Liver (tissue), 9 donors: ENCODE measurements around the gene RTL10. TPM values are rescaled to one million over a fixed set of nuclear protein-coding genes. Genes with fewer than 3 reads are reported as not detected.

Experiments used
- DNase-seq: peaks from one replicate; pipeline ENCODE4 v3.0.0-alpha.2; 2017; ENCODE audit warnings: low spot score
- H3K27ac ChIP-seq, 2 donors: one replicate each; pipeline ENCODE4 v1.7.0; 2013; ENCODE audit warnings: inconsistent platforms in 2 of 2, low read length in 2 of 2, control low read depth in 1 of 2, low read depth in 1 of 2, mild to moderate bottlenecking in 1 of 2
- H3K27me3 ChIP-seq, 4 donors: one replicate each; pipeline versions ENCODE4 v1.6.1 to v1.7.0; 2013; ENCODE audit warnings: low read length in 3 of 4, inconsistent platforms in 1 of 4, mild to moderate bottlenecking in 1 of 4, moderate library complexity in 1 of 4; ENCODE audit not compliant: control insufficient read depth in 4 of 4, insufficient read depth in 4 of 4
- H3K36me3 ChIP-seq, 4 donors: one replicate each; pipeline versions ENCODE4 v1.6.1 to v1.7.0; 2013; ENCODE audit warnings: low read length in 3 of 4, mild to moderate bottlenecking in 3 of 4, low read depth in 1 of 4, moderate library complexity in 1 of 4; ENCODE audit not compliant: control insufficient read depth in 4 of 4, insufficient read depth in 3 of 4
- H3K4me1 ChIP-seq, 4 donors: one replicate each; pipeline versions ENCODE4 v1.6.1 to v1.7.0; 2013; ENCODE audit warnings: low read length in 3 of 4, mild to moderate bottlenecking in 3 of 4, moderate library complexity in 1 of 4; ENCODE audit not compliant: control insufficient read depth in 4 of 4, insufficient read depth in 4 of 4
- H3K4me3 ChIP-seq, 3 donors: one replicate each; pipeline versions ENCODE4 v1.6.1 to v1.7.0; 2013; ENCODE audit warnings: low read length in 3 of 3, control low read depth in 1 of 3, low read depth in 1 of 3, mild to moderate bottlenecking in 1 of 3
- H3K9ac ChIP-seq, 2 donors: one replicate each; pipeline ENCODE4 v1.7.0; 2013; ENCODE audit warnings: low read length in 2 of 2, mild to moderate bottlenecking in 2 of 2, moderate library complexity in 2 of 2, control low read depth in 1 of 2, low read depth in 1 of 2
- H3K9me3 ChIP-seq, 4 donors: one replicate each; pipeline versions ENCODE4 v1.6.1 to v1.7.0; 2013; ENCODE audit warnings: low read length in 3 of 4; ENCODE audit not compliant: control insufficient read depth in 4 of 4
- EGR1 ChIP-seq, 2 donors: IDR thresholded peaks; 2 replicates each; pipeline ENCODE4 v1.6.1; 2016 to 2018; ENCODE audit warnings: antibody characterized with exemption in 2 of 2, low read depth in 2 of 2
- FOXA1 ChIP-seq: IDR thresholded peaks from 2 replicates; pipeline ENCODE4 v1.6.1; 2016; ENCODE audit warnings: antibody characterized with exemption
- FOXA2 ChIP-seq: IDR thresholded peaks from 2 replicates; pipeline ENCODE4 v1.6.1; 2016; ENCODE audit warnings: antibody characterized with exemption
- GABPA ChIP-seq, 2 donors: IDR thresholded peaks in 1 of 2; conservative IDR thresholded peaks in 1 of 2; 2 replicates each; pipeline ENCODE4 v1.6.1; 2016; ENCODE audit warnings: antibody characterized with exemption in 2 of 2, mild to moderate bottlenecking in 1 of 2, moderate library complexity in 1 of 2
- HNF4A ChIP-seq, 2 donors: conservative IDR thresholded peaks; 2 replicates each; pipeline ENCODE4 v1.6.1; 2016; ENCODE audit warnings: antibody characterized with exemption in 2 of 2, mild to moderate bottlenecking in 2 of 2
- HNF4G ChIP-seq: IDR thresholded peaks from 2 replicates; pipeline ENCODE4 v1.6.1; 2016; ENCODE audit warnings: antibody characterized with exemption
- JUND ChIP-seq, 2 donors: IDR thresholded peaks; 2 replicates each; pipeline ENCODE4 v1.6.1; 2016; ENCODE audit warnings: antibody characterized with exemption in 2 of 2
- NR2F2 ChIP-seq: IDR thresholded peaks from 2 replicates; pipeline ENCODE4 v1.6.1; 2016; ENCODE audit warnings: antibody characterized with exemption
- RAD21 ChIP-seq, 2 donors: IDR thresholded peaks; 2 replicates each; pipeline ENCODE4 v1.6.1; 2016; ENCODE audit warnings: antibody characterized with exemption in 2 of 2, mild to moderate bottlenecking in 2 of 2
- RXRA ChIP-seq, 2 donors: IDR thresholded peaks; 2 replicates each; pipeline ENCODE4 v1.6.1; 2017 to 2018; ENCODE audit warnings: antibody characterized with exemption in 2 of 2, mild to moderate bottlenecking in 1 of 2
- SP1 ChIP-seq: IDR thresholded peaks from 2 replicates; pipeline ENCODE4 v1.6.1; 2018; ENCODE audit warnings: antibody characterized with exemption, mild to moderate bottlenecking
- TAF1 ChIP-seq: conservative IDR thresholded peaks from 2 replicates; pipeline ENCODE4 v1.6.1; 2016; ENCODE audit warnings: antibody characterized with exemption, mild to moderate bottlenecking
- YY1 ChIP-seq: IDR thresholded peaks from 2 replicates; pipeline ENCODE4 v1.6.1; 2016; ENCODE audit warnings: antibody characterized with exemption, mild to moderate bottlenecking
- WGBS: extraction: QIAGEN DNeasy Blood & Tissue Kit; methylation state at CpG from one replicate; pipeline ENCODE4 v1.1.7; 2013; 5-methylcytosine and 5-hydroxymethylcytosine counted together
- polyA plus RNA-seq, 2 donors: library from polyadenylated mRNA; stranded (reverse) in 1 of 2; unstranded in 1 of 2; fragments of 200-250 nt in 1 of 2; fragments of >200 nt in 1 of 2; fragmentation: Nextera tagmentation in 1 of 2; extraction: Ambion mirVana in 1 of 2; gene quantifications; one replicate each; pipeline versions ENCODE4 v1.2.1 to v1.2.3, GENCODE V29; 2013 to 2015
- total RNA-seq, 2 donors: library from RNA; depleted of rRNA; stranded (reverse); fragments of >200 nt; gene quantifications; one replicate each; pipeline ENCODE4 v1.2.3, GENCODE V29; 2014
- TF ChIP-seq, protein P1 (sequence below): IDR thresholded peaks from 2 replicates; pipeline ENCODE4 v1.6.1; 2016; ENCODE audit warnings: antibody characterized with exemption
- TF ChIP-seq, protein P2 (sequence below): IDR thresholded peaks from 2 replicates; pipeline ENCODE4 v1.6.1; 2016; ENCODE audit warnings: antibody characterized with exemption
- TF ChIP-seq, protein P3 (sequence below): fragments of 150-350 bp; IDR thresholded peaks from 2 replicates; pipeline ENCODE4 v1.5.1; 2017; ENCODE audit warnings: improper control_type of control experiment, low read depth, low read length; ENCODE audit not compliant: missing input control
- TF ChIP-seq, protein P4 (sequence below): IDR thresholded peaks from 2 replicates; pipeline ENCODE4 v1.6.1; 2016; ENCODE audit warnings: antibody characterized with exemption
- TF ChIP-seq, protein P5 (sequence below): IDR thresholded peaks from 2 replicates; pipeline ENCODE4 v1.6.1; 2016; ENCODE audit warnings: antibody characterized with exemption, mild to moderate bottlenecking
- donor health status: healthy.
- donor health status: healthy.
- donor health status: healthy.
- donor health status: healthy.
- donor health status: healthy.

The RTL10 gene
- total and polyA plus RNA-seq, 4 donors, result 4.2 to 8.3 (median 7.4) TPM

DNA sequence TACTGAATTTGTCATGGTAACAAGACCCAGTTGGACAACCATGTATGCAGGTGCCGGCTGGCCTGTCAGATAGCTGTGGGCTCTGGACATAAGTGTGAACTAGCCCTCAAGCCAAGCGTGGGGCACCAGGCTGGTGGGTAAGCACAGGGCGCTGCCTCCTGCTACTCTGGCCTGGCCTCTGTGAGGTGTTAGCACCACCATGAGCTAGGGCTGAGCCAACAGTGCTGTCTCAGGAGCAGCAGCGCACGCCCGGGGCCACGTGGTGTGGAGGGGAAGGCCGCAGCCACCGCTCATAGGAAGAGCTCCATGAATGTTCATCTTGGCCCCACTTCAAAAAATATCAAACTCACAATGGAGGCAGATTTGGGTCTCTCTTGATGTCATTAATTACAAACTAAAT is 35.3 kb upstream of the RTL10 start:
- no peaks in the 10 kb centered on the region for H3K9me3 ChIP-seq
- no peak overlapping the region for H3K9ac ChIP-seq
- 95% methylated on average over 9 of the region's 9 CpGs for WGBS
- H3K27me3 ChIP-seq, result no peaks in the 10 kb centered on the region
- TF ChIP-seq SP1, result no peak
- no peak for TF ChIP-seq FOXA2
- TF ChIP-seq, protein P1, sequence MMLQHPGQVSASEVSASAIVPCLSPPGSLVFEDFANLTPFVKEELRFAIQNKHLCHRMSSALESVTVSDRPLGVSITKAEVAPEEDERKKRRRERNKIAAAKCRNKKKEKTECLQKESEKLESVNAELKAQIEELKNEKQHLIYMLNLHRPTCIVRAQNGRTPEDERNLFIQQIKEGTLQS, result no peak
- no peak for TF ChIP-seq FOXA1
- no peak for TF ChIP-seq YY1
- TF ChIP-seq EGR1 (IDR thresholded peaks at IDR 0.05; ENCODE audit: low read depth in 2 of 2), result no peak
- no peak for TF ChIP-seq RAD21 (IDR thresholded peaks at IDR 0.05)
- TF ChIP-seq, protein P2, sequence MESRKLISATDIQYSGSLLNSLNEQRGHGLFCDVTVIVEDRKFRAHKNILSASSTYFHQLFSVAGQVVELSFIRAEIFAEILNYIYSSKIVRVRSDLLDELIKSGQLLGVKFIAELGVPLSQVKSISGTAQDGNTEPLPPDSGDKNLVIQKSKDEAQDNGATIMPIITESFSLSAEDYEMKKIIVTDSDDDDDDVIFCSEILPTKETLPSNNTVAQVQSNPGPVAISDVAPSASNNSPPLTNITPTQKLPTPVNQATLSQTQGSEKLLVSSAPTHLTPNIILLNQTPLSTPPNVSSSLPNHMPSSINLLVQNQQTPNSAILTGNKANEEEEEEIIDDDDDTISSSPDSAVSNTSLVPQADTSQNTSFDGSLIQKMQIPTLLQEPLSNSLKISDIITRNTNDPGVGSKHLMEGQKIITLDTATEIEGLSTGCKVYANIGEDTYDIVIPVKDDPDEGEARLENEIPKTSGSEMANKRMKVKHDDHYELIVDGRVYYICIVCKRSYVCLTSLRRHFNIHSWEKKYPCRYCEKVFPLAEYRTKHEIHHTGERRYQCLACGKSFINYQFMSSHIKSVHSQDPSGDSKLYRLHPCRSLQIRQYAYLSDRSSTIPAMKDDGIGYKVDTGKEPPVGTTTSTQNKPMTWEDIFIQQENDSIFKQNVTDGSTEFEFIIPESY, result no peak
- no peak for TF ChIP-seq RXRA (IDR thresholded peaks at IDR 0.05)
- TF ChIP-seq, protein P3, sequence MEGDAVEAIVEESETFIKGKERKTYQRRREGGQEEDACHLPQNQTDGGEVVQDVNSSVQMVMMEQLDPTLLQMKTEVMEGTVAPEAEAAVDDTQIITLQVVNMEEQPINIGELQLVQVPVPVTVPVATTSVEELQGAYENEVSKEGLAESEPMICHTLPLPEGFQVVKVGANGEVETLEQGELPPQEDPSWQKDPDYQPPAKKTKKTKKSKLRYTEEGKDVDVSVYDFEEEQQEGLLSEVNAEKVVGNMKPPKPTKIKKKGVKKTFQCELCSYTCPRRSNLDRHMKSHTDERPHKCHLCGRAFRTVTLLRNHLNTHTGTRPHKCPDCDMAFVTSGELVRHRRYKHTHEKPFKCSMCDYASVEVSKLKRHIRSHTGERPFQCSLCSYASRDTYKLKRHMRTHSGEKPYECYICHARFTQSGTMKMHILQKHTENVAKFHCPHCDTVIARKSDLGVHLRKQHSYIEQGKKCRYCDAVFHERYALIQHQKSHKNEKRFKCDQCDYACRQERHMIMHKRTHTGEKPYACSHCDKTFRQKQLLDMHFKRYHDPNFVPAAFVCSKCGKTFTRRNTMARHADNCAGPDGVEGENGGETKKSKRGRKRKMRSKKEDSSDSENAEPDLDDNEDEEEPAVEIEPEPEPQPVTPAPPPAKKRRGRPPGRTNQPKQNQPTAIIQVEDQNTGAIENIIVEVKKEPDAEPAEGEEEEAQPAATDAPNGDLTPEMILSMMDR, result no peak
- TF ChIP-seq HNF4G, result no peak
- TF ChIP-seq, protein P4, sequence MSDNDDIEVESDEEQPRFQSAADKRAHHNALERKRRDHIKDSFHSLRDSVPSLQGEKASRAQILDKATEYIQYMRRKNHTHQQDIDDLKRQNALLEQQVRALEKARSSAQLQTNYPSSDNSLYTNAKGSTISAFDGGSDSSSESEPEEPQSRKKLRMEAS, result no peak
- no peak for TF ChIP-seq TAF1
- no peak for TF ChIP-seq JUND (IDR thresholded peaks at IDR 0.05)
- TF ChIP-seq, protein P5, sequence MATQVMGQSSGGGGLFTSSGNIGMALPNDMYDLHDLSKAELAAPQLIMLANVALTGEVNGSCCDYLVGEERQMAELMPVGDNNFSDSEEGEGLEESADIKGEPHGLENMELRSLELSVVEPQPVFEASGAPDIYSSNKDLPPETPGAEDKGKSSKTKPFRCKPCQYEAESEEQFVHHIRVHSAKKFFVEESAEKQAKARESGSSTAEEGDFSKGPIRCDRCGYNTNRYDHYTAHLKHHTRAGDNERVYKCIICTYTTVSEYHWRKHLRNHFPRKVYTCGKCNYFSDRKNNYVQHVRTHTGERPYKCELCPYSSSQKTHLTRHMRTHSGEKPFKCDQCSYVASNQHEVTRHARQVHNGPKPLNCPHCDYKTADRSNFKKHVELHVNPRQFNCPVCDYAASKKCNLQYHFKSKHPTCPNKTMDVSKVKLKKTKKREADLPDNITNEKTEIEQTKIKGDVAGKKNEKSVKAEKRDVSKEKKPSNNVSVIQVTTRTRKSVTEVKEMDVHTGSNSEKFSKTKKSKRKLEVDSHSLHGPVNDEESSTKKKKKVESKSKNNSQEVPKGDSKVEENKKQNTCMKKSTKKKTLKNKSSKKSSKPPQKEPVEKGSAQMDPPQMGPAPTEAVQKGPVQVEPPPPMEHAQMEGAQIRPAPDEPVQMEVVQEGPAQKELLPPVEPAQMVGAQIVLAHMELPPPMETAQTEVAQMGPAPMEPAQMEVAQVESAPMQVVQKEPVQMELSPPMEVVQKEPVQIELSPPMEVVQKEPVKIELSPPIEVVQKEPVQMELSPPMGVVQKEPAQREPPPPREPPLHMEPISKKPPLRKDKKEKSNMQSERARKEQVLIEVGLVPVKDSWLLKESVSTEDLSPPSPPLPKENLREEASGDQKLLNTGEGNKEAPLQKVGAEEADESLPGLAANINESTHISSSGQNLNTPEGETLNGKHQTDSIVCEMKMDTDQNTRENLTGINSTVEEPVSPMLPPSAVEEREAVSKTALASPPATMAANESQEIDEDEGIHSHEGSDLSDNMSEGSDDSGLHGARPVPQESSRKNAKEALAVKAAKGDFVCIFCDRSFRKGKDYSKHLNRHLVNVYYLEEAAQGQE, result no peak
- no peak for TF ChIP-seq GABPA (IDR thresholded peaks at IDR 0.05 in 1 of 2, conservative IDR thresholded peaks at IDR 0.05 in 1 of 2)
- TF ChIP-seq HNF4A (conservative IDR thresholded peaks at IDR 0.05), result no peak
- no peak for TF ChIP-seq NR2F2
- no peak overlapping the region for H3K4me3 ChIP-seq
- H3K27ac ChIP-seq, result no peak overlapping the region
- H3K4me1 ChIP-seq, result peaks cover 0 to 3% (median 0%) of the 10 kb centered on the region in 4 donors
- DNase-seq, result no peak
- H3K36me3 ChIP-seq, result peaks cover 2 to 28% (median 6%) of the 10 kb centered on the region in 4 donors
